Activated CD4-positive, alpha-beta T cell treated with anti-CD3 and anti-CD28 coated beads, Interleukin-2, amount 50 U/mL, for 1 hour (primary cell): ENCODE results near the gene MYO10.

Experiments
- DNase-seq: peaks from one replicate; pipeline ENCODE4 v3.0.0-alpha.2; 2020

The MYO10 gene

GRCh38 chr5:16809395-16810207 is 126.5 kb downstream of the MYO10 start:
- no peak for DNase-seq

GRCh38 chr5:16809010-16809394 is 127.1 kb downstream of the MYO10 start:
- DNase-seq: no peak

GRCh38 chr5:16808021-16808420 is 128.1 kb downstream of the MYO10 start:
- DNase-seq: no peak

- DNase-seq: no peak
Observed at GRCh38 chr5:16807547-16807864, 128.6 kb downstream of the MYO10 start.

GRCh38 chr5:16806711-16807546 is 129.2 kb downstream of the MYO10 start:
- no peak for DNase-seq

GRCh38 chr5:16805486-16805885 is 130.6 kb downstream of the MYO10 start:
- DNase-seq: no peak

GRCh38 chr5:16803831-16804230 is 132.3 kb downstream of the MYO10 start:
- DNase-seq: no peak

- DNase-seq: no peak
Observed at GRCh38 chr5:16800477-16800876, 135.6 kb downstream of the MYO10 start.

- no peak for DNase-seq
Observed at GRCh38 chr5:16799796-16800195, 136.3 kb downstream of the MYO10 start.

- no peak for DNase-seq
Observed at GRCh38 chr5:16797951-16798350, 138.1 kb downstream of the MYO10 start.

GRCh38 chr5:16794269-16794913 is 141.7 kb downstream of the MYO10 start:
- no peak for DNase-seq

GRCh38 chr5:16792598-16793275 is 143.4 kb downstream of the MYO10 start:
- no peak for DNase-seq

- DNase-seq: no peak
Observed at GRCh38 chr5:16791904-16792597, 144.0 kb downstream of the MYO10 start.

GRCh38 chr5:16791036-16791705 is 144.9 kb downstream of the MYO10 start:
- no peak for DNase-seq

GRCh38 chr5:16788957-16789356 is 147.1 kb downstream of the MYO10 start:
- no peak for DNase-seq

GRCh38 chr5:16787278-16787677 is 148.8 kb downstream of the MYO10 start:
- DNase-seq: no peak

- DNase-seq: no peak
Observed at GRCh38 chr5:16784843-16785791, 151.0 kb downstream of the MYO10 start.

- DNase-seq: no peak
Observed at GRCh38 chr5:16784088-16784487, 152.0 kb downstream of the MYO10 start.

GRCh38 chr5:16781828-16782626 is 154.1 kb downstream of the MYO10 start:
- no peak for DNase-seq

GRCh38 chr5:16780325-16780724 is 155.8 kb downstream of the MYO10 start:
- DNase-seq: no peak
